Neutrophil (primary cell): ENCODE measurements around the gene EXOC6B.

Experiments
- H3K27ac ChIP-seq: fragments of 200-600 bp; sonication (generic); 2 replicates; pipeline ENCODE4 v1.5.1; 2016; ENCODE audit warnings: mild to moderate bottlenecking, moderate library complexity
- H3K27me3 ChIP-seq: fragments of 200-600 bp; sonication (generic); 2 replicates; pipeline ENCODE4 v1.6.0; 2016; ENCODE audit warnings: mild to moderate bottlenecking
- H3K36me3 ChIP-seq: fragments of 200-600 bp; sonication (generic); 2 replicates; pipeline ENCODE4 v1.5.1; 2017
- H3K4me1 ChIP-seq, 2 experiments: fragments of 200-600 bp in 1 of 2; sonication (generic) in 1 of 2; 1 replicate in 1 of 2; 2 replicates in 1 of 2; pipeline versions ENCODE4 v1.5.1 to v1.6.1; 2013 to 2016; ENCODE audit warnings: low read depth in 1 of 2, low read length in 1 of 2, mild to moderate bottlenecking in 1 of 2, moderate library complexity in 1 of 2; ENCODE audit not compliant: control insufficient read depth in 1 of 2, insufficient read depth in 1 of 2
- H3K4me3 ChIP-seq, 2 experiments: fragments of 200-600 bp in 1 of 2; sonication (generic) in 1 of 2; 1 replicate in 1 of 2; 2 replicates in 1 of 2; pipeline ENCODE4 v1.5.1; 2013 to 2016; ENCODE audit warnings: low read depth in 1 of 2, low read length in 1 of 2, mild to moderate bottlenecking in 1 of 2, moderate library complexity in 1 of 2
- H3K9me3 ChIP-seq: fragments of 200-600 bp; sonication (generic); 2 replicates; pipeline ENCODE4 v1.5.1; 2016
- CTCF ChIP-seq: fragments of 200-600 bp; sonication (generic); IDR thresholded peaks from 2 replicates; pipeline ENCODE4 v1.5.1; 2016; ENCODE audit warnings: antibody characterized with exemption

EXOC6B gene

DNA sequence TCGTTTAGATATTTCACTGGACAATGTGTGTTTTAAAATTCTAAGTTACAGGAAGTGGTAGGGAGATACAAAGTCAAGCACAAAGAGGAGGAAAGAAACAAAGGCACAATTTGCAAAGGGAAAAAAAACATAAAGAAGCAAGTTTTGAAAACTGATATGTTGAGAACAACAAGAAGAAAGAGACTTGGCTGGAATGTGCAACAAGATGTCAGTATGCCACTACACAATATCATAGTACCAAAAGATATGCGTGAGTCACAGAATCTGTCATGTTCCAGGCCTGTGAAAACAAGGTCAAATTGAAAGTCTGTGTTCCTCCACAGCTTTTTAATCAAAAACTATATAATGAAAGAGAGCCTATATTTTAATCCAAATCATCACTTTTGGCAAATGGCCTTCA lies 12.0 kb downstream of the EXOC6B start:
- Histone ChIP-seq H3K9me3 (peaks cover 4% of the 10 kb centered on the region), H3K36me3 (no peaks in the 10 kb centered on the region), H3K27ac (no peak overlapping the region), H3K27me3 (no peaks in the 10 kb centered on the region), H3K4me1 (no peaks in the 10 kb centered on the region), H3K4me3 (no peak overlapping the region)
- TF ChIP-seq CTCF = no peak

- no peaks in the 10 kb centered on the region for H3K36me3 ChIP-seq
- no peak overlapping the region for H3K27ac ChIP-seq
- H3K4me1 ChIP-seq = no peaks in the 10 kb centered on the region
- no peaks in the 10 kb centered on the region for H3K27me3 ChIP-seq
- H3K9me3 ChIP-seq = peaks cover 9% of the 10 kb centered on the region
- H3K4me3 ChIP-seq = no peak overlapping the region
- TF ChIP-seq CTCF = no peak
Measured at GRCh38 chr2:72810165-72810564, 15.7 kb downstream of the EXOC6B start.

GRCh38 chr2:72809095-72809494 lies 16.7 kb downstream of the EXOC6B start:
- no peaks in the 10 kb centered on the region for H3K36me3 ChIP-seq
- H3K4me3 ChIP-seq = no peak overlapping the region
- TF ChIP-seq CTCF = no peak
- H3K27me3 ChIP-seq = no peaks in the 10 kb centered on the region
- H3K27ac ChIP-seq = no peak overlapping the region
- H3K9me3 ChIP-seq = peaks cover 9% of the 10 kb centered on the region
- H3K4me1 ChIP-seq = no peaks in the 10 kb centered on the region

- Histone ChIP-seq H3K27ac (no peak overlapping the region), H3K4me1 (no peaks in the 10 kb centered on the region)
Measured at GRCh38 chr2:72806280-72806945, 19.4 kb downstream of the EXOC6B start.

GRCh38 chr2:72803626-72804320 lies 22.1 kb downstream of the EXOC6B start:
- no peak overlapping the region for H3K27ac ChIP-seq
- H3K4me3 ChIP-seq = no peak overlapping the region
- peaks cover 4% of the 10 kb centered on the region for H3K9me3 ChIP-seq
- no peak for TF ChIP-seq CTCF
- H3K4me1 ChIP-seq = no peaks in the 10 kb centered on the region
- H3K36me3 ChIP-seq = no peaks in the 10 kb centered on the region
- no peaks in the 10 kb centered on the region for H3K27me3 ChIP-seq

More at GRCh38 chr2:72806280-72806945, 19.4 kb downstream of the EXOC6B start:
- TF ChIP-seq CTCF = no peak
- H3K36me3 ChIP-seq = no peaks in the 10 kb centered on the region
- peaks cover 9% of the 10 kb centered on the region for H3K9me3 ChIP-seq
- H3K27me3 ChIP-seq = no peaks in the 10 kb centered on the region
- H3K4me3 ChIP-seq = no peak overlapping the region
